HCT116 (cell line): ENCODE data around the gene OSBP2. TPM values are rescaled to one million over a fixed set of nuclear protein-coding genes. Genes with fewer than 3 reads are reported as not detected.

ENCODE experiments used
- ATAC-seq: fragments of 200-7000 bp; cut with Tn5 transposase; 2 replicates; pipeline ENCODE4 v1.9.1; 2020; ENCODE audit warnings: mild to moderate bottlenecking, moderate library complexity
- BruUV-seq: library from RNA; stranded (reverse); fragments of 400-500 nt; replicated peaks from 2 replicates; lab custom pipeline; 2021; lab: Mats Ljungman, UMichigan
- CTCF ChIA-PET: fragments of 300-600 bp; sonication (Branson Sonifier 250); formaldehyde crosslinking; loops from one replicate; lab custom pipeline; 2021; ENCODE audit warnings: antibody characterized with exemption; lab: Charles Lee
- POLR2A ChIA-PET: fragments of 300-600, 350-600 bp; sonication (Branson Sonifier 250); formaldehyde crosslinking; loops from one replicate; lab custom pipeline; 2021; ENCODE audit warnings: antibody characterized with exemption; lab: Charles Lee
- RAD21 ChIA-PET, 2 experiments: fragments of 300-600 bp; sonication (Branson Sonifier 250); formaldehyde crosslinking; loops; one replicate each; lab custom pipeline; 2023; ENCODE audit warnings: low total read pairs in 2 of 2; ENCODE audit not compliant: uncharacterized antibody in 2 of 2, unreplicated experiment in 2 of 2, low non-redundant PET in 1 of 2; lab: Charles Lee
- DNase-seq: peaks from one replicate; pipeline ENCODE4 v3.0.0-alpha.2; 2010; ENCODE audit warnings: low read depth, low spot score
- H2AFZ ChIP-seq: fragments of 200-600 bp; shearing (Covaris generic), sonication (generic); 2 replicates; pipeline ENCODE4 v1.6.1; 2017; ENCODE audit warnings: low read depth, mixed run types, mixed read lengths, antibody characterized with exemption, low read length; ENCODE audit not compliant: poor library complexity, severe bottlenecking
- H3K27ac ChIP-seq: 2 replicates; pipeline ENCODE4 v1.5.1; 2012; ENCODE audit warnings: low read depth, low read length
- H3K27me3 ChIP-seq: fragments of 200-600 bp; sonication (generic); 2 replicates; pipeline ENCODE4 v1.6.1; 2016; ENCODE audit warnings: mixed run types, low read length, mixed read lengths; ENCODE audit not compliant: insufficient read depth
- H3K36me3 ChIP-seq, 2 experiments: fragments of 200-500 bp in 1 of 2; fragments of 200-600 bp in 1 of 2; sonication (Bioruptor generic) in 1 of 2; sonication (generic) in 1 of 2; 2 replicates each; pipeline versions ENCODE4 v1.5.1 to v1.6.1; 2014 to 2016; ENCODE audit warnings: low read length in 2 of 2, inconsistent platforms in 1 of 2, mixed read lengths in 1 of 2, mixed run types in 1 of 2; ENCODE audit not compliant: insufficient read depth in 2 of 2, control insufficient read depth in 1 of 2
- H3K4me1 ChIP-seq, 2 experiments: fragments of 200-600 bp in 1 of 2; sonication (generic) in 1 of 2; 2 replicates each; pipeline versions ENCODE4 v1.5.1 to v1.6.1; 2012 to 2017; ENCODE audit warnings: low read length in 2 of 2, inconsistent platforms in 1 of 2, mild to moderate bottlenecking in 1 of 2, mixed read lengths in 1 of 2, mixed run types in 1 of 2, moderate library complexity in 1 of 2; ENCODE audit not compliant: insufficient read depth in 2 of 2, control insufficient read depth in 1 of 2
- H3K4me2 ChIP-seq: fragments of 200-600 bp; sonication (generic); 2 replicates; pipeline ENCODE4 v1.6.1; 2017; ENCODE audit warnings: mixed run types, low read length, mixed read lengths
- H3K4me3 ChIP-seq, 2 experiments: fragments of 200-600 bp in 1 of 2; sonication (generic) in 1 of 2; replicated peaks in 1 of 2; 2 replicates each; pipeline ENCODE4 v1.5.1; 2011 to 2016; ENCODE audit warnings: low read length in 2 of 2, control low read depth in 1 of 2, low read depth in 1 of 2, mild to moderate bottlenecking in 1 of 2, mixed read lengths in 1 of 2, mixed run types in 1 of 2
- H3K79me2 ChIP-seq: fragments of 200-600 bp; sonication (generic); 2 replicates; pipeline ENCODE4 v1.6.1; 2017; ENCODE audit warnings: mild to moderate bottlenecking, mixed run types, low read length, moderate library complexity, mixed read lengths; ENCODE audit not compliant: insufficient read depth
- H3K9ac ChIP-seq: fragments of 200-600 bp; sonication (generic); 2 replicates; pipeline ENCODE4 v1.6.1; 2016; ENCODE audit warnings: low read length, mixed read lengths
- H3K9me2 ChIP-seq: fragments of 200-600 bp; sonication (generic), shearing (Covaris generic); 2 replicates; pipeline ENCODE4 v1.6.1; 2017; ENCODE audit warnings: mixed run types, mild to moderate bottlenecking, moderate library complexity; ENCODE audit not compliant: insufficient read depth
- H3K9me3 ChIP-seq, 2 experiments: fragments of 200-500 bp in 1 of 2; fragments of 200-600 bp in 1 of 2; sonication (Bioruptor generic) in 1 of 2; sonication (generic) in 1 of 2; 2 replicates each; pipeline ENCODE4 v1.6.1; 2014 to 2017; ENCODE audit warnings: low read length in 2 of 2, mixed read lengths in 2 of 2, inconsistent platforms in 1 of 2, low read depth in 1 of 2, mild to moderate bottlenecking in 1 of 2, mixed run types in 1 of 2, moderate library complexity in 1 of 2; ENCODE audit not compliant: control insufficient read depth in 1 of 2, insufficient read depth in 1 of 2
- H4K20me1 ChIP-seq: fragments of 200-600 bp; sonication (generic), shearing (Covaris generic); 2 replicates; pipeline ENCODE4 v1.6.1; 2017; ENCODE audit warnings: mixed run types, mild to moderate bottlenecking, moderate library complexity; ENCODE audit not compliant: insufficient read depth
- CEBPB ChIP-seq: IDR thresholded peaks from 2 replicates; pipeline ENCODE4 v1.6.1; 2012; ENCODE audit warnings: low read depth
- CTCF ChIP-seq, 3 experiments: fragments of 200-600 bp in 1 of 3; sonication (generic) in 1 of 3; IDR thresholded peaks in 2 of 3; conservative IDR thresholded peaks in 1 of 3; 2 replicates each; pipeline ENCODE4 v1.5.1; 2012 to 2017; ENCODE audit warnings: low read depth in 2 of 3, low read length in 2 of 3, antibody characterized with exemption in 1 of 3, borderline replicate concordance in 1 of 3, control low read depth in 1 of 3, mild to moderate bottlenecking in 1 of 3, mixed read lengths in 1 of 3, mixed run types in 1 of 3, moderate library complexity in 1 of 3; ENCODE audit not compliant: insufficient read depth in 1 of 3
- ELF1 ChIP-seq: IDR thresholded peaks from 2 replicates; pipeline ENCODE4 v1.6.1; 2012; ENCODE audit warnings: low read depth, borderline replicate concordance
- EZH2 ChIP-seq: fragments of 200-600 bp; sonication (generic); IDR thresholded peaks from 2 replicates; pipeline ENCODE4 v1.6.1; 2017; ENCODE audit warnings: antibody characterized with exemption, mixed run types
- EZH2phosphoT487 ChIP-seq: fragments of 200-600 bp; IDR thresholded peaks from 2 replicates; pipeline ENCODE4 v1.6.1; 2018; ENCODE audit warnings: antibody characterized with exemption, borderline replicate concordance
- FOSL1 ChIP-seq: IDR thresholded peaks from 2 replicates; pipeline ENCODE4 v1.6.1; 2012; ENCODE audit warnings: low read depth
- JUND ChIP-seq: IDR thresholded peaks from 2 replicates; pipeline ENCODE4 v1.6.1; 2012
- RAD21 ChIP-seq: IDR thresholded peaks from 2 replicates; pipeline ENCODE4 v1.6.1; 2012; ENCODE audit warnings: low read depth, mild to moderate bottlenecking
- REST ChIP-seq: IDR thresholded peaks from 2 replicates; pipeline ENCODE4 v1.6.1; 2012; ENCODE audit warnings: low read depth
- SIN3A ChIP-seq: IDR thresholded peaks from 2 replicates; pipeline ENCODE4 v1.6.1; 2012; ENCODE audit warnings: low read depth
- SP1 ChIP-seq: IDR thresholded peaks from 2 replicates; pipeline ENCODE4 v1.6.1; 2012; ENCODE audit warnings: low read depth
- SRF ChIP-seq: IDR thresholded peaks from 2 replicates; pipeline ENCODE4 v1.6.1; 2012; ENCODE audit warnings: low read depth
- TCF7L2 ChIP-seq: IDR thresholded peaks from 2 replicates; pipeline ENCODE4 v1.7.0; 2011; ENCODE audit warnings: borderline replicate concordance, inconsistent platforms; ENCODE audit not compliant: insufficient read depth, insufficient read length; ENCODE audit errors: extremely low read depth
- YY1 ChIP-seq: IDR thresholded peaks from 2 replicates; pipeline ENCODE4 v1.6.1; 2011; ENCODE audit warnings: low read length, low read depth, moderate library complexity, mild to moderate bottlenecking; ENCODE audit not compliant: insufficient replicate concordance; ENCODE audit errors: extremely low read depth
- ZBTB33 ChIP-seq: IDR thresholded peaks from 2 replicates; pipeline ENCODE4 v1.6.1; 2011; ENCODE audit warnings: mild to moderate bottlenecking, low read length, moderate library complexity; ENCODE audit not compliant: insufficient replicate concordance; ENCODE audit errors: extremely low read depth
- intact Hi-C: fragments of 100-400 bp; cut with micrococcal nuclease; formaldehyde crosslinking; loops from 2 replicates; pipeline ENCODE4 v1.10.0; 2022
- total RNA-seq: library from RNA; stranded (reverse); gene quantifications from one replicate; pipeline ENCODE4 v1.2.1, GENCODE V29; 2021; ENCODE audit not compliant: unreplicated experiment

Gene OSBP2
- total RNA-seq, 1 experiment from 2014 or later, result 12.9 TPM

GRCh38 chr22:30903876-30904460 lies 209.3 kb downstream of the OSBP2 start:
- TF ChIP-seq ZBTB33 (no peak), YY1 (no peak), EZH2 (no peak), SIN3A (no peak), FOSL1 (no peak), SP1 (no peak), REST (no peak), CEBPB (no peak), EZH2phosphoT487 (no peak), CTCF (IDR thresholded peaks at IDR 0.05 in 2 of 3, conservative IDR thresholded peaks at IDR 0.05 in 1 of 3; ENCODE audit: borderline replicate concordance in 1 of 3, insufficient read depth in 1 of 3, low read depth in 2 of 3, low read length in 2 of 3) (no peak), TCF7L2 (no peak), ELF1 (no peak), JUND (no peak), RAD21 (no peak), SRF (no peak)
- Histone ChIP-seq H3K27me3 (no peaks in the 10 kb centered on the region), H3K4me2 (no peak overlapping the region), H3K79me2 (no peaks in the 10 kb centered on the region), H3K4me1 (peaks cover 0 to 9% of the 10 kb centered on the region in 2 experiments; a peak in 1 of 4 replicates), H2AFZ (no peak overlapping the region), H3K9ac (no peak overlapping the region), H3K9me2 (no peaks in the 10 kb centered on the region), H3K27ac (no peak overlapping the region), H4K20me1 (no peaks in the 10 kb centered on the region), H3K9me3 (no peaks in the 10 kb centered on the region), H3K4me3 (no peak overlapping the region), H3K36me3 (no peaks in the 10 kb centered on the region)
- no TSS peak for BruUV-seq
- no peak for DNase-seq
- POLR2A ChIA-PET, result no interaction called here
- RAD21 ChIA-PET, result interaction anchor here in 1 of 2 experiments (0.6 kb wide), 1 partner anchor 461 kb away, joined by 3 read pairs; no protein-coding TSS in a partner anchor
- CTCF ChIA-PET, result no interaction called here
- intact Hi-C loops, result no loop called here
- ATAC-seq, result no peak
